Measurements from ENCODE around the gene PCSK2. TPM values are rescaled to one million over a fixed set of nuclear protein-coding genes. Genes with fewer than 3 reads are reported as not detected.

Gene PCSK2
- total RNA-seq, 1 experiment from 2014 or later, result not detected

DNA sequence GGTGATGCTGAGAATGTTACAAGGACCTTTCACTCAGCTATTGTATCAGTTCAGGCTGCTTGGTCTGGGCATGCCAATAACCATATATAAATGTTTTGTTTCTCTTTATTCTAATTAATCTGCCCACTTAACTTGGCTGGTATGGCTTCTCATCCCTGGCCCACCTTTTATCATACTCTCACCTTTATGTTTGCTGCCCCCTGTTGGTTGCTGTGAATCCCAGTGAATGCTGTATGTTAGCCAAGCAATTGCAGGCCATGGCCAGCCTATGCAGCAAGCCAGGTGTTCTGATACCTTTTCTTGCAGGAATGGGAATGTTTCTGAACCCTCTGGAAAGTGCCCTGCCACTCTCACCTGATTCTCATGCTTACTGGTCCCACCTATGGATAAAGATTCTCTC lies 54.6 kb downstream of the PCSK2 start:
- H3K4me3 Mint-ChIP-seq (ENCODE audit: unreplicated experiment), result no peak overlapping the region
- CTCF ChIA-PET, result interaction anchor here (0.7 to 0.9 kb wide), 3 partner anchors 151 to 1532 kb away, joined by 3 to 4 read pairs (median 3); no protein-coding TSS in a partner anchor
- no peaks in the 10 kb centered on the region for H3K36me3 Mint-ChIP-seq (ENCODE audit: insufficient read depth, unreplicated experiment)
- no peaks in the 10 kb centered on the region for H3K4me1 Mint-ChIP-seq (ENCODE audit: insufficient read depth, unreplicated experiment)
- no TSS peak for BruUV-seq (replicated peaks)
- no peak overlapping the region for H3K27ac Mint-ChIP-seq (ENCODE audit: low read depth, unreplicated experiment)
- peak; percentile 61 for DNase-seq (ENCODE audit: unreplicated experiment)
- peaks cover 12% of the 10 kb centered on the region for H3K9me3 Mint-ChIP-seq (ENCODE audit: unreplicated experiment)
- TF ChIP-seq CTCF (IDR thresholded peaks at IDR 0.05; ENCODE audit: unreplicated experiment), result peak; percentile 23
- POLR2A ChIA-PET, result no interaction called here
- intact Hi-C loops (cut with micrococcal nuclease), result loop anchor here (1.0 kb wide), 1 partner anchor 477 kb away; no protein-coding TSS in a partner anchor
- peaks cover 42% of the 10 kb centered on the region for H3K27me3 Mint-ChIP-seq (ENCODE audit: insufficient read depth, unreplicated experiment)

DNA sequence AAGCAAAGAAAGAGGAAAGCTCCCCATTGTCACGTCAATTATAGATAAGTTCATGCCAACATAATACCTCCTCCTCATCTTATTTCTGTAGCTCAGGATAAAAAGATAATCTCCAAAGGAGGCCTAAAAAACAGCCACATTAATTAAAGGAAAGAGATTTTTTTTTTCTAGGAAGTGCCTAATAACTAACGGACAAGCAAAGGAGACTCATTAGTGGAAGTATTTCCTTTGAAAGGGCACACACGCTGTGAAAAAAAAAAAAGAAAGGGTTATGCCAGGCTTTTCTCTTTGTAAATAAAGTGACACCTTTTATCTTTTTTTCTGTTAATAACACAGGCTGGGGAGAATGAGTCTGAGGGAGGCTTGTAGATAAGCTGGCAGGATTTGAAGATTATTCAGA lies 55.7 kb downstream of the PCSK2 start:
- Mint-ChIP-seq H3K27me3 (ENCODE audit: insufficient read depth, unreplicated experiment) (peaks cover 52% of the 10 kb centered on the region), H3K27ac (ENCODE audit: low read depth, unreplicated experiment) (no peak overlapping the region), H3K4me3 (ENCODE audit: unreplicated experiment) (no peak overlapping the region), H3K4me1 (ENCODE audit: insufficient read depth, unreplicated experiment) (no peaks in the 10 kb centered on the region), H3K9me3 (ENCODE audit: unreplicated experiment) (peaks cover 12% of the 10 kb centered on the region), H3K36me3 (ENCODE audit: insufficient read depth, unreplicated experiment) (no peaks in the 10 kb centered on the region)
- CTCF ChIA-PET, result interaction anchor here (0.5 to 1.1 kb wide), 4 partner anchors 10 to 478 kb away, joined by 3 to 4 read pairs (median 4); no protein-coding TSS in a partner anchor
- intact Hi-C loops (cut with micrococcal nuclease), result no loop called here
- DNase-seq (ENCODE audit: unreplicated experiment), result no peak
- TF ChIP-seq CTCF (IDR thresholded peaks at IDR 0.05; ENCODE audit: unreplicated experiment), result no peak
- no TSS peak for BruUV-seq (replicated peaks)
- POLR2A ChIA-PET, result no interaction called here

- intact Hi-C loops (cut with micrococcal nuclease), result no loop called here
- DNase-seq (ENCODE audit: unreplicated experiment), result no peak
- Mint-ChIP-seq H3K9me3 (ENCODE audit: unreplicated experiment) (no peaks in the 10 kb centered on the region), H3K4me3 (ENCODE audit: unreplicated experiment) (no peak overlapping the region), H3K4me1 (ENCODE audit: insufficient read depth, unreplicated experiment) (no peaks in the 10 kb centered on the region), H3K36me3 (ENCODE audit: insufficient read depth, unreplicated experiment) (no peaks in the 10 kb centered on the region), H3K27ac (ENCODE audit: low read depth, unreplicated experiment) (no peak overlapping the region), H3K27me3 (ENCODE audit: insufficient read depth, unreplicated experiment) (peaks cover 51% of the 10 kb centered on the region)
- ChIA-PET POLR2A (no interaction called here), CTCF (interaction anchor here (0.7 to 1.0 kb wide), 2 partner anchors 14 to 34 kb away, joined by 3 read pairs; no protein-coding TSS in a partner anchor)
- BruUV-seq (replicated peaks), result no TSS peak
- TF ChIP-seq CTCF (IDR thresholded peaks at IDR 0.05; ENCODE audit: unreplicated experiment), result peak; percentile 25
These were observed 60.7 kb downstream of the PCSK2 start for GRCh38 chr20:17287503-17287902.

GRCh38 chr20:17287998-17288397 lies 61.2 kb downstream of the PCSK2 start:
- H3K4me3 Mint-ChIP-seq (ENCODE audit: unreplicated experiment), result no peak overlapping the region
- no peak for DNase-seq (ENCODE audit: unreplicated experiment)
- intact Hi-C loops (cut with micrococcal nuclease), result no loop called here
- no peaks in the 10 kb centered on the region for H3K36me3 Mint-ChIP-seq (ENCODE audit: insufficient read depth, unreplicated experiment)
- H3K27ac Mint-ChIP-seq (ENCODE audit: low read depth, unreplicated experiment), result no peak overlapping the region
- BruUV-seq (replicated peaks), result no TSS peak
- CTCF ChIA-PET, result interaction anchor here (0.7 to 0.9 kb wide), 2 partner anchors 8 to 34 kb away, joined by 3 read pairs; no protein-coding TSS in a partner anchor
- POLR2A ChIA-PET, result interaction anchor here (0.5 to 0.7 kb wide), 2 partner anchors 21 to 143 kb away, joined by 3 read pairs; no protein-coding TSS in a partner anchor
- no peaks in the 10 kb centered on the region for H3K9me3 Mint-ChIP-seq (ENCODE audit: unreplicated experiment)
- TF ChIP-seq CTCF (IDR thresholded peaks at IDR 0.05; ENCODE audit: unreplicated experiment), result no peak
- H3K4me1 Mint-ChIP-seq (ENCODE audit: insufficient read depth, unreplicated experiment), result no peaks in the 10 kb centered on the region
- H3K27me3 Mint-ChIP-seq (ENCODE audit: insufficient read depth, unreplicated experiment), result peaks cover 46% of the 10 kb centered on the region

Data from MCF 10A (cell line).